Right lobe of liver (tissue), 6 donors: Measurements from ENCODE around the gene AZU1. TPM values are rescaled to one million over a fixed set of nuclear protein-coding genes. Genes with fewer than 3 reads are reported as not detected.

Source experiments
- ATAC-seq, 4 donors: fragments of 200-7000 bp; cut with Tn5 transposase; one replicate each; pipeline ENCODE4 v1.9.1; 2020; ENCODE audit warnings: mild to moderate bottlenecking in 4 of 4, moderate library complexity in 4 of 4
- DNase-seq, 3 donors: peaks; one replicate each; pipeline ENCODE4 v3.0.0-alpha.2; 2020
- H3K27ac ChIP-seq, 3 donors: fragments of 200-600 bp; one replicate each; pipeline ENCODE4 v1.8.0; 2022
- H3K27me3 ChIP-seq, 2 donors: fragments of 200-600 bp; one replicate each; pipeline ENCODE4 v1.8.0; 2022
- H3K36me3 ChIP-seq, 4 donors: fragments of 200-600 bp; sonication (generic) in 1 of 4; one replicate each; pipeline versions ENCODE4 v1.5.1 to v1.8.0; 2017 to 2022; ENCODE audit warnings: control low read depth in 1 of 4
- H3K4me1 ChIP-seq, 4 donors: fragments of 200-600 bp; sonication (generic) in 1 of 4; one replicate each; pipeline versions ENCODE4 v1.5.1 to v1.8.0; 2017 to 2022; ENCODE audit warnings: control low read depth in 1 of 4
- H3K4me3 ChIP-seq, 3 donors: fragments of 200-600 bp; one replicate each; pipeline ENCODE4 v1.8.0; 2022
- H3K9me3 ChIP-seq, 4 donors: fragments of 200-600 bp; sonication (generic) in 1 of 4; one replicate each; pipeline versions ENCODE4 v1.5.1 to v1.8.0; 2017 to 2022; ENCODE audit warnings: control low read depth in 1 of 4
- POLR2A ChIP-seq: fragments of 450-650 bp; IDR thresholded peaks from one replicate; pipeline ENCODE4 v1.6.1; 2017; ENCODE audit warnings: antibody characterized with exemption, mild to moderate bottlenecking
- WGBS: methylation state at CpG from one replicate; pipeline ENCODE4 v1.1.6; 2018; ENCODE audit warnings: low coverage, low lambda C conversion rate; ENCODE audit not compliant: insufficient coverage; ENCODE audit errors: missing lambda C conversion rate; 5-methylcytosine and 5-hydroxymethylcytosine counted together
- intact Hi-C, 2 donors: fragments of 100-400 bp; cut with DNase I; formaldehyde crosslinking; loops; one replicate each; pipeline versions ENCODE4 v1.11.2 to v1.14.1; 2022
- total RNA-seq, 6 experiments: library from RNA; depleted of rRNA in 2 of 6; stranded (reverse); fragments of >200 nt in 2 of 6; fragmentation: NEBNext Ultra II Directional in 3 of 6; extraction: Animal tissue kit (Norgen Biotek cat#: 25700) in 3 of 6; gene quantifications; one replicate each; pipeline versions ENCODE4 v1.1.0 to v1.2.4, GENCODE V29; 2016 to 2023
- TF ChIP-seq, protein P1 (sequence below), 4 donors: fragments of 200-600 bp in 3 of 4; fragments of 450-650 bp in 1 of 4; IDR thresholded peaks; one replicate each; pipeline versions ENCODE4 v1.5.1 to v1.8.0; 2016 to 2022; ENCODE audit warnings: antibody characterized with exemption in 4 of 4, mild to moderate bottlenecking in 2 of 4
- donor health status: DM: no; HTN: yes; CAD: no.
- donor health status: DM: no; HTN: no; CAD: no.
- donor health status: DM: no; HTN: no; CAD: no.
- donor health status: DM: no; HTN: yes; CAD: no.
- donor health status: DM: no; HTN: yes; CAD: no.

AZU1 gene
- total RNA-seq, 6 experiments from 2014 or later: 0.15 to 3.6 (median 1.8) TPM; not detected in 3

GRCh38 chr19:795691-796581 lies 31.7 kb upstream of the AZU1 start:
- Histone ChIP-seq H3K4me1 (peaks cover 0 to 20% (median 12%) of the 10 kb centered on the region in 4 donors), H3K27ac (peak overlapping the region in 1 of 3 donors; percentile 85), H3K27me3 (no peaks in the 10 kb centered on the region), H3K4me3 (peak overlapping the region; percentile 69 to 87 (median 71)), H3K36me3 (peaks cover 0 to 5% (median 2%) of the 10 kb centered on the region in 4 donors), H3K9me3 (no peaks in the 10 kb centered on the region)
- intact Hi-C loops: no loop called here
- TF ChIP-seq, protein P1, sequence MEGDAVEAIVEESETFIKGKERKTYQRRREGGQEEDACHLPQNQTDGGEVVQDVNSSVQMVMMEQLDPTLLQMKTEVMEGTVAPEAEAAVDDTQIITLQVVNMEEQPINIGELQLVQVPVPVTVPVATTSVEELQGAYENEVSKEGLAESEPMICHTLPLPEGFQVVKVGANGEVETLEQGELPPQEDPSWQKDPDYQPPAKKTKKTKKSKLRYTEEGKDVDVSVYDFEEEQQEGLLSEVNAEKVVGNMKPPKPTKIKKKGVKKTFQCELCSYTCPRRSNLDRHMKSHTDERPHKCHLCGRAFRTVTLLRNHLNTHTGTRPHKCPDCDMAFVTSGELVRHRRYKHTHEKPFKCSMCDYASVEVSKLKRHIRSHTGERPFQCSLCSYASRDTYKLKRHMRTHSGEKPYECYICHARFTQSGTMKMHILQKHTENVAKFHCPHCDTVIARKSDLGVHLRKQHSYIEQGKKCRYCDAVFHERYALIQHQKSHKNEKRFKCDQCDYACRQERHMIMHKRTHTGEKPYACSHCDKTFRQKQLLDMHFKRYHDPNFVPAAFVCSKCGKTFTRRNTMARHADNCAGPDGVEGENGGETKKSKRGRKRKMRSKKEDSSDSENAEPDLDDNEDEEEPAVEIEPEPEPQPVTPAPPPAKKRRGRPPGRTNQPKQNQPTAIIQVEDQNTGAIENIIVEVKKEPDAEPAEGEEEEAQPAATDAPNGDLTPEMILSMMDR (IDR thresholded peaks at IDR 0.05): no peak
- no peak for TF ChIP-seq POLR2A
- no peak for ATAC-seq
- WGBS: 0% methylated on average over 1 of the region's 39 CpGs
- peak in 1 of 3 donors; percentile 38 for DNase-seq

DNA sequence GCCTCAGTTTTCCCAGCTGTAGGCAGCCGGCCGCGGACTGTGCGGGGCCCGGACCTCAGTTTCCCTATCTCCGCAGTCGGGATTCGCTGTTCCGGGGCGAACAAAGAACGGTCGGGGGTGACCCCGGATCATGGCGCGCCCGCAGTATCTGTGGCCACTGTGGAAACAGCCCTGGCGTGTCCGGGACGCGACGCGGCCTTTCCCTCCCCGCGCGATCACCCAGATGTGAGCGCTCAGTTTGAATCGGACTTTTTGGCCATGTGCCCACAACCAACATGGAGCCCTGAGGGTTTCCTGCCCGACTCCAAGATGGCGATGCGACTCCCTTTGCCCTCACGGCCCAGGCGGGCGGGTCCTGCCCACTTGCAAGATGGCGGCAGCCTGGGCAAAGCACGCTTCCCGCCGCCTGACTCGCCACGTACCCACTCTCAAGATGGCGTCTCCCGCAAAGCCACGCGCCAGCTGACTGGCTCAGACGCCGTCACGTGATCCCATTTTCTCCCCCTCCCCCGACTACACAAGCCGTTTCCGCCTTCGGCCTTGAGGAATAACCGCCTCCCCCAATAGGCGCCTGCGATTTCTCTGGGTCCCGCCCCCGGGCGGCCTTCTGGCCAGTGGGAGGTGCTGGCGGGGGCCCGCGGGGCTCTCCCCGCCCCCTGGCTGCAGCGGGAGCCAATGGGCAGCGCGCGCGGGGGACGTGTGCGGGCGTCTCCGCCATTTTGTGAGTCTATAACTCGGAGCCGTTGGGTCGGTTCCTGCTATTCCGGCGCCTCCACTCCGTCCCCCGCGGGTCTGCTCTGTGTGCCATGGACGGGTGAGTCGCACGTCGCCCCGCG lies 30.7 kb upstream of the AZU1 start, which contains the start of gene PTBP1:
PTBP1 (plus strand) TSS at position 761 of the 836 bp plus-strand sequence; CDS start at position 807, 46 bp downstream.
- Histone ChIP-seq H3K27me3 (no peaks in the 10 kb centered on the region), H3K27ac (peak within 1 kb of the TSS; percentile 95 to 97 (median 96)), H3K36me3 (peaks cover 0 to 9% (median 2%) of the 10 kb centered on the region in 4 donors), H3K9me3 (no peaks in the 10 kb centered on the region), H3K4me1 (peaks cover 0 to 29% (median 19%) of the 10 kb centered on the region in 4 donors), H3K4me3 (peak within 1 kb of the TSS; percentile 90 to 95 (median 93))
- ATAC-seq (peak; percentile 79 to 90 (median 86)), DNase-seq (peak; percentile 100)
- intact Hi-C loops: no loop called here
- under 1% methylated on average over 23 of the region's 83 CpGs for WGBS
- TF ChIP-seq, protein P1 (IDR thresholded peaks at IDR 0.05): peak in 3 of 4 donors; percentile 12 to 36 (median 30)
- TF ChIP-seq POLR2A: peak; percentile 71

- intact Hi-C loops: no loop called here
- TF ChIP-seq, protein P1 (IDR thresholded peaks at IDR 0.05): peak in 1 of 4 donors; percentile 17
- peak; percentile 43 for TF ChIP-seq POLR2A
- WGBS: 0% methylated on average over 13 of the region's 129 CpGs
- peak; percentile 21 to 51 (median 38) for ATAC-seq
- H3K4me3 ChIP-seq: peak overlapping the region; percentile 90 to 95 (median 93)
- H3K27me3 ChIP-seq: no peaks in the 10 kb centered on the region
- no peaks in the 10 kb centered on the region for H3K9me3 ChIP-seq
- H3K4me1 ChIP-seq: peaks cover 0 to 31% (median 19%) of the 10 kb centered on the region in 4 donors
- DNase-seq: peak; percentile 93
- H3K27ac ChIP-seq: peak overlapping the region; percentile 95 to 97 (median 96)
- peaks cover 0 to 9% (median 2%) of the 10 kb centered on the region in 4 donors for H3K36me3 ChIP-seq
These were observed 29.9 kb upstream of the AZU1 start for GRCh38 chr19:797528-798414.
